ENCODE results near the gene KDM2B.

DNA sequence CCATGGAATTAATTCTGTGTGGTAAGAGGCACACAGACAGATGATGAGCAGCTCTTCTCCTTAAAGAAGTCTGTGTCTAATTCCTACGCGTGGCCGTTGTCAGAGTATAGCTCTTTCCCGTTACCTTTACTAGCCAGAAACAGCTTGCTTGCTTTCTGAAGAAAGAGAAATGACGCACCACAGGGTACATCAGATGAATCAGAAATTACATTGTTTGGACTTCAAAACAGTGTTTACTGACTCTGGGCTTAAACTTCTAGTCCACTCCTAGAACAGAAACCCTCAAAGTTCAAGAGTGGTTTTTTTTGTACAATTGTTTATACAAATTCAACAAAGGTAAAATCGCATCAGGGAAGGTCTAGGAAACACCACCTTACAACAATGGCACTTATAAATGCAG, 151.9 kb downstream of the KDM2B start:
- TF ChIP-seq, protein P1, sequence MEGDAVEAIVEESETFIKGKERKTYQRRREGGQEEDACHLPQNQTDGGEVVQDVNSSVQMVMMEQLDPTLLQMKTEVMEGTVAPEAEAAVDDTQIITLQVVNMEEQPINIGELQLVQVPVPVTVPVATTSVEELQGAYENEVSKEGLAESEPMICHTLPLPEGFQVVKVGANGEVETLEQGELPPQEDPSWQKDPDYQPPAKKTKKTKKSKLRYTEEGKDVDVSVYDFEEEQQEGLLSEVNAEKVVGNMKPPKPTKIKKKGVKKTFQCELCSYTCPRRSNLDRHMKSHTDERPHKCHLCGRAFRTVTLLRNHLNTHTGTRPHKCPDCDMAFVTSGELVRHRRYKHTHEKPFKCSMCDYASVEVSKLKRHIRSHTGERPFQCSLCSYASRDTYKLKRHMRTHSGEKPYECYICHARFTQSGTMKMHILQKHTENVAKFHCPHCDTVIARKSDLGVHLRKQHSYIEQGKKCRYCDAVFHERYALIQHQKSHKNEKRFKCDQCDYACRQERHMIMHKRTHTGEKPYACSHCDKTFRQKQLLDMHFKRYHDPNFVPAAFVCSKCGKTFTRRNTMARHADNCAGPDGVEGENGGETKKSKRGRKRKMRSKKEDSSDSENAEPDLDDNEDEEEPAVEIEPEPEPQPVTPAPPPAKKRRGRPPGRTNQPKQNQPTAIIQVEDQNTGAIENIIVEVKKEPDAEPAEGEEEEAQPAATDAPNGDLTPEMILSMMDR (IDR thresholded peaks at IDR 0.05), result no peak
- TF ChIP-seq POLR2A (IDR thresholded peaks at IDR 0.05), result no peak

All from vagina (tissue), 2 donors.